D341Med (cell line): Measurements from ENCODE around the gene YTHDF2.

Source experiments
- DNase-seq: peaks from one replicate; pipeline ENCODE4 v3.0.0; 2012; ENCODE audit warnings: low spot score

YTHDF2 gene

DNA sequence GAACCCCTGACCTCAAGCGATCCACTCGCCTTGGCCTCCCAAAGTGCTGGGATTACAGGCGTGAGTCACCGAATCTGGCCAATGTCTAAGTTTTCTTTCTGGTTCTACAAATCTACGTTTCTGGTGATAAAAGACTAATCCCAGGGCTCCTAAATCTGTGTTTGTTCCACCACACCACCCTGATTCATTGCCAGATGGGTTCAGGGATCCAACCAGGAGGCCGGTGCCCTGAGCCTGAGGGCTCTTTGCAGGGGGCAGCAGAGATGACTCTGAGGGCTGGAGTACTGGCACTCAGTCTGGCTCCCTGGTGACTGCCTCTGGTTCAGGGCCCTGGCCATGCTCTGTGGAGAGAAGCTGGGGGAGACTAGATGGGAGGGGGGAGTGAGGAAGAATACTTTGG is 64.7 kb downstream of the YTHDF2 start:
- no peak for DNase-seq

- no peak for DNase-seq
These were observed 66.3 kb downstream of the YTHDF2 start for GRCh38 chr1:28803051-28803450.

GRCh38 chr1:28803662-28804061 is 66.9 kb downstream of the YTHDF2 start:
- no peak for DNase-seq

DNA sequence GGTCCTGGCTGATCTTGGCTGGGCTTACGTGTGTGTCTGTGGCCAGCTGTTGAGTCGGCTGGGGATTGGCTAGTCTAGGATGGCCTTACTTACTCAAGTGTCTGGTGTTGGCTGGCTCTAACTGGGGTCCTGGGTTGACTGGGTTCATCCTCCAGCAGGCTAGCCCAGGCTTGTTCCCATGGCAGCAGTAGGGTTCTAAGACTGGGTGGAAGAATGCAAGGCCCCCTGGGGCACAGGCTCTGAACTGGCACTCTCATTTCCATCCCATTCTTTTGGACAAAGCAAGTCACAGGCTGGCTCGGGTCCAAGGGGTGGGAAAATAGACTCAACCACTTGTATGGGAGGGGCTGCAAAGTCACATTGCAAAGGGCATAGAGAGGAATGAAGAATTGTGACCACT is 67.3 kb downstream of the YTHDF2 start:
- DNase-seq, result no peak

DNA sequence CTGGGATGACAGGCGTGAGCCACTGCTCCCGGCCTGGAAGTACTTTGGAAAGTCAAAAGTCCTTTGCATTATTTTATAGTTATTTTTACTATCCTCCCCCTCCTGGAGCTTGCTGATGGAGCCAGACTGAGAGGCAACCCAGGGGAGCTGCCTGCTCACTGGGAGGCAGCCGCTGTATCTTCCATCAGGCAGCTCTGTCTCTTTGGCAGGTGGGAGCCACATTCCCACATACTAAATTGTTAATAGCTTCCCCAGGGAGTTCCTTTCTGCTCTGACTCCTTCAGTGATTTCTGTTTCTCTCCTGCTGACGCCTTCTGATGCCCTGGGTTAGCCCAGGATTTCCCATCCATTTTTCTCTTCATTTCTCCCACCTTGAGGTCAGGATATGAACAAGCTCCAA is 70.3 kb downstream of the YTHDF2 start:
- peak; percentile 52 for DNase-seq

GRCh38 chr1:28807986-28808385 is 71.2 kb downstream of the YTHDF2 start:
- DNase-seq, result no peak

GRCh38 chr1:28811369-28811765 is 74.6 kb downstream of the YTHDF2 start:
- no peak for DNase-seq

GRCh38 chr1:28811766-28812668 is 75.3 kb downstream of the YTHDF2 start, which contains the start of gene OPRD1:
Gene OPRD1 (plus strand): TSS chr1:28812170. CDS start chr1:28812384, 214 bp downstream.
- DNase-seq, result peak; percentile 57

GRCh38 chr1:28812669-28813468 is 76.1 kb downstream of the YTHDF2 start:
- no peak for DNase-seq

- no peak for DNase-seq
These were observed 77.3 kb downstream of the YTHDF2 start for GRCh38 chr1:28813931-28814465.

GRCh38 chr1:28815533-28816185 is 78.9 kb downstream of the YTHDF2 start:
- DNase-seq, result no peak

DNA sequence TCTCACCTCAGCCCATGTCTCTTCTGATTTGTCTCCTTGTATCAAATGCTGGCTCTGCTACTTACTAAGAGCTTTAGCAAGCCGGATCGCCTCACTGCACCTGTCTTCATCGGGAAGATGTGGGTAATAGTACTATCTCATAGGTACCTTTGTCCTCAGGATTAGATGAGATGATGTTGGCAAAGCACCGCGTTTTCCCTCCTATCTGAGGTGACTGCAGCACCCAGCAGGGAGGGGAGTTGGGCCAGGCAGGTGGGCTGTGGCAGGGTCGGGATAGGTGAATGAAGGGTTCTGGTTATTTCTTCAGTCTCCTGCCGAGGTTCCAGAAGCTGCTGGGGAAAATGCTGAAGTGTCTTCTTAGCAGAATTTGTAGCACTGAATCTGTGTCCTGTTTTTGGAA is 80.4 kb downstream of the YTHDF2 start:
- no peak for DNase-seq

GRCh38 chr1:28819020-28819419 is 82.3 kb downstream of the YTHDF2 start:
- no peak for DNase-seq
